H1 (cell line): ENCODE data around the gene C1orf21.

ENCODE experiments used
- BCL11A ChIP-seq, 2 experiments: IDR thresholded peaks; one replicate each; pipeline ENCODE4 v1.6.1; 2011; ENCODE audit warnings: low read depth in 2 of 2, low read length in 2 of 2, mild to moderate bottlenecking in 2 of 2
- EZH2 ChIP-seq: fragments of 200-600 bp; sonication (generic); IDR thresholded peaks from 2 replicates; pipeline ENCODE4 v1.7.1; 2012; ENCODE audit warnings: low read depth, mild to moderate bottlenecking, moderate library complexity, low read length, inconsistent platforms; ENCODE audit not compliant: severe bottlenecking
- KDM1A ChIP-seq: fragments of 200-600, 300-600 bp; sonication (generic); IDR thresholded peaks from 2 replicates; pipeline ENCODE4 v1.7.1; 2016; ENCODE audit warnings: mild to moderate bottlenecking, low read length, borderline replicate concordance
- POLR2A ChIP-seq, 2 experiments: IDR thresholded peaks; 1 replicate in 1 of 2; 2 replicates in 1 of 2; pipeline ENCODE4 v1.6.1; 2011; ENCODE audit warnings: low read depth in 2 of 2, low read length in 2 of 2, mild to moderate bottlenecking in 2 of 2; ENCODE audit errors: control extremely low read depth in 1 of 2
- RFX5 ChIP-seq: IDR thresholded peaks from 2 replicates; pipeline ENCODE4 v1.6.1; 2011; ENCODE audit warnings: low read depth, low read length, improper control_type of control experiment, borderline replicate concordance
- TBP ChIP-seq: IDR thresholded peaks from 2 replicates; pipeline ENCODE4 v1.6.1; 2011; ENCODE audit warnings: low read depth, low read length, improper control_type of control experiment
- TEAD4 ChIP-seq: IDR thresholded peaks from 2 replicates; pipeline ENCODE4 v1.6.1; 2012; ENCODE audit warnings: low read depth, low read length, inconsistent platforms, mixed read lengths
- TF ChIP-seq, protein P1 (sequence below), 3 experiments: IDR thresholded peaks; 1 replicate in 2 of 3; 2 replicates in 1 of 3; pipeline versions ENCODE4 v1.5.1 to v1.6.1; 2011; ENCODE audit warnings: low read length in 3 of 3, mild to moderate bottlenecking in 3 of 3, inconsistent platforms in 2 of 3, low read depth in 1 of 3, moderate library complexity in 1 of 3; ENCODE audit not compliant: insufficient read depth in 1 of 3; ENCODE audit errors: control extremely low read depth in 1 of 3

GRCh38 chr1:184641894-184642293, 255.1 kb downstream of the C1orf21 start:
- TF ChIP-seq, protein P1, sequence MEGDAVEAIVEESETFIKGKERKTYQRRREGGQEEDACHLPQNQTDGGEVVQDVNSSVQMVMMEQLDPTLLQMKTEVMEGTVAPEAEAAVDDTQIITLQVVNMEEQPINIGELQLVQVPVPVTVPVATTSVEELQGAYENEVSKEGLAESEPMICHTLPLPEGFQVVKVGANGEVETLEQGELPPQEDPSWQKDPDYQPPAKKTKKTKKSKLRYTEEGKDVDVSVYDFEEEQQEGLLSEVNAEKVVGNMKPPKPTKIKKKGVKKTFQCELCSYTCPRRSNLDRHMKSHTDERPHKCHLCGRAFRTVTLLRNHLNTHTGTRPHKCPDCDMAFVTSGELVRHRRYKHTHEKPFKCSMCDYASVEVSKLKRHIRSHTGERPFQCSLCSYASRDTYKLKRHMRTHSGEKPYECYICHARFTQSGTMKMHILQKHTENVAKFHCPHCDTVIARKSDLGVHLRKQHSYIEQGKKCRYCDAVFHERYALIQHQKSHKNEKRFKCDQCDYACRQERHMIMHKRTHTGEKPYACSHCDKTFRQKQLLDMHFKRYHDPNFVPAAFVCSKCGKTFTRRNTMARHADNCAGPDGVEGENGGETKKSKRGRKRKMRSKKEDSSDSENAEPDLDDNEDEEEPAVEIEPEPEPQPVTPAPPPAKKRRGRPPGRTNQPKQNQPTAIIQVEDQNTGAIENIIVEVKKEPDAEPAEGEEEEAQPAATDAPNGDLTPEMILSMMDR (IDR thresholded peaks at IDR 0.05; ENCODE audit: control extremely low read depth in 1 of 3, insufficient read depth in 1 of 3, low read depth in 1 of 3, low read length in 3 of 3): no peak
- TF ChIP-seq KDM1A: no peak
- no peak for TF ChIP-seq EZH2
- TF ChIP-seq TBP: no peak
- no peak for TF ChIP-seq BCL11A (IDR thresholded peaks at IDR 0.05; ENCODE audit: low read depth in 2 of 2, low read length in 2 of 2)
- no peak for TF ChIP-seq POLR2A (IDR thresholded peaks at IDR 0.05; ENCODE audit: control extremely low read depth in 1 of 2, low read depth in 2 of 2, low read length in 2 of 2)
- no peak for TF ChIP-seq TEAD4
- no peak for TF ChIP-seq RFX5
